Measurements from ENCODE around the gene HAPLN1. TPM values are rescaled to one million over a fixed set of nuclear protein-coding genes. Genes with fewer than 3 reads are reported as not detected.

Gene HAPLN1
- total RNA-seq, 1 experiment from 2014 or later, result 7.8 TPM

- Histone ChIP-seq H3K79me2 (ENCODE audit: low read length) (no peaks in the 10 kb centered on the region), H3K4me2 (ENCODE audit: low read length) (no peak overlapping the region), H3K27me3 (ENCODE audit: low read length) (no peaks in the 10 kb centered on the region), H3F3A (ENCODE audit: low read length, unreplicated experiment) (no peaks in the 10 kb centered on the region), H3K9me3 (ENCODE audit: low read length) (peaks cover 27% of the 10 kb centered on the region; the same call in 1 of the 2 replicates), H3K27ac (ENCODE audit: low read length) (no peak overlapping the region), H3K4me1 (ENCODE audit: insufficient read depth, low read length) (no peaks in the 10 kb centered on the region), H3K9me2 (replicated peaks; ENCODE audit: low read length) (no peaks in the 10 kb centered on the region), H3K4me3 (ENCODE audit: low read length) (no peak overlapping the region), H2AFZ (ENCODE audit: low read length) (no peak overlapping the region), H3K9ac (ENCODE audit: low read length) (no peak overlapping the region), H3K36me3 (ENCODE audit: low read depth, low read length) (peaks cover 3% of the 10 kb centered on the region; the same call in 1 of the 2 replicates), H4K20me1 (ENCODE audit: low read length) (no peaks in the 10 kb centered on the region)
- DNase-seq, result no peak
- no TSS peak for BruUV-seq (replicated peaks)
- POLR2A ChIA-PET (ENCODE audit: unreplicated experiment), result no interaction called here
- CTCF ChIA-PET, result no interaction called here
- TF ChIP-seq EZH2 (IDR thresholded peaks at IDR 0.05; ENCODE audit: low read length, unreplicated experiment) (no peak), CTCF (conservative IDR thresholded peaks at IDR 0.05; ENCODE audit: low read depth, low read length) (no peak), EZH2phosphoT487 (IDR thresholded peaks at IDR 0.05; ENCODE audit: borderline replicate concordance, low read length) (no peak)
- intact Hi-C loops (cut with micrococcal nuclease), result no loop called here
- ATAC-seq, result no peak
Observed at GRCh38 chr5:83764101-83764500, 43.4 kb upstream of the HAPLN1 start.

GRCh38 chr5:83760579-83760978 is 39.9 kb upstream of the HAPLN1 start:
- Histone ChIP-seq H3K9ac (ENCODE audit: low read length) (no peak overlapping the region), H3F3A (ENCODE audit: low read length, unreplicated experiment) (no peaks in the 10 kb centered on the region), H3K4me2 (ENCODE audit: low read length) (no peak overlapping the region), H3K9me3 (ENCODE audit: low read length) (no peaks in the 10 kb centered on the region), H3K9me2 (replicated peaks; ENCODE audit: low read length) (no peaks in the 10 kb centered on the region), H3K36me3 (ENCODE audit: low read depth, low read length) (no peaks in the 10 kb centered on the region), H3K27ac (ENCODE audit: low read length) (no peak overlapping the region), H2AFZ (ENCODE audit: low read length) (no peak overlapping the region), H3K27me3 (ENCODE audit: low read length) (no peaks in the 10 kb centered on the region), H3K79me2 (ENCODE audit: low read length) (no peaks in the 10 kb centered on the region), H4K20me1 (ENCODE audit: low read length) (no peaks in the 10 kb centered on the region), H3K4me3 (ENCODE audit: low read length) (no peak overlapping the region), H3K4me1 (ENCODE audit: insufficient read depth, low read length) (no peaks in the 10 kb centered on the region)
- TF ChIP-seq CTCF (conservative IDR thresholded peaks at IDR 0.05; ENCODE audit: low read depth, low read length), result no peak
- TF ChIP-seq EZH2 (IDR thresholded peaks at IDR 0.05; ENCODE audit: low read length, unreplicated experiment), result no peak
- TF ChIP-seq EZH2phosphoT487 (IDR thresholded peaks at IDR 0.05; ENCODE audit: borderline replicate concordance, low read length), result no peak
- POLR2A ChIA-PET (ENCODE audit: unreplicated experiment), result no interaction called here
- CTCF ChIA-PET, result no interaction called here
- intact Hi-C loops (cut with micrococcal nuclease), result no loop called here
- ATAC-seq (no peak), DNase-seq (no peak)
- no TSS peak for BruUV-seq (replicated peaks)

GRCh38 chr5:83752700-83753099 is 32.0 kb upstream of the HAPLN1 start:
- Histone ChIP-seq H4K20me1 (ENCODE audit: low read length) (no peaks in the 10 kb centered on the region), H3K9me2 (replicated peaks; ENCODE audit: low read length) (no peaks in the 10 kb centered on the region), H3K79me2 (ENCODE audit: low read length) (no peaks in the 10 kb centered on the region), H3K4me3 (ENCODE audit: low read length) (no peak overlapping the region), H3F3A (ENCODE audit: low read length, unreplicated experiment) (no peaks in the 10 kb centered on the region), H2AFZ (ENCODE audit: low read length) (no peak overlapping the region), H3K4me2 (ENCODE audit: low read length) (no peak overlapping the region), H3K9ac (ENCODE audit: low read length) (no peak overlapping the region), H3K36me3 (ENCODE audit: low read depth, low read length) (no peaks in the 10 kb centered on the region), H3K9me3 (ENCODE audit: low read length) (no peaks in the 10 kb centered on the region), H3K4me1 (ENCODE audit: insufficient read depth, low read length) (0 out of 2 replicates have a peak, but pooled peaks cover 4% of the 10 kb centered on the region), H3K27ac (ENCODE audit: low read length) (no peak overlapping the region), H3K27me3 (ENCODE audit: low read length) (no peaks in the 10 kb centered on the region)
- no peak for TF ChIP-seq EZH2 (IDR thresholded peaks at IDR 0.05; ENCODE audit: low read length, unreplicated experiment)
- TF ChIP-seq CTCF (conservative IDR thresholded peaks at IDR 0.05; ENCODE audit: low read depth, low read length), result no peak
- TF ChIP-seq EZH2phosphoT487 (IDR thresholded peaks at IDR 0.05; ENCODE audit: borderline replicate concordance, low read length), result no peak
- intact Hi-C loops (cut with micrococcal nuclease), result loop anchor here (1.0 kb wide), 1 partner anchor 14 kb away; no protein-coding TSS in a partner anchor
- ChIA-PET CTCF (no interaction called here), POLR2A (ENCODE audit: unreplicated experiment) (no interaction called here)
- ATAC-seq (peak; percentile 81), DNase-seq (peak; percentile 34)
- no TSS peak for BruUV-seq (replicated peaks)

Data from PC-3 (cell line).